ENCODE measurements around the gene CDRT4. TPM values are rescaled to one million over a fixed set of nuclear protein-coding genes. Genes with fewer than 3 reads are reported as not detected.

The CDRT4 gene
- total RNA-seq, 1 experiment from 2014 or later = 6.2 TPM

- no TSS peak for BruUV-seq (replicated peaks)
- Histone ChIP-seq H3K9me3 (ENCODE audit: control insufficient read depth in 1 of 2, insufficient read depth in 1 of 2, low read depth in 1 of 2, low read length in 2 of 2) (no peaks in the 10 kb centered on the region), H3K79me2 (ENCODE audit: insufficient read depth, low read length) (no peaks in the 10 kb centered on the region), H3K27ac (ENCODE audit: low read depth, low read length) (no peak overlapping the region), H3K4me3 (replicated peaks in 1 of 2; ENCODE audit: low read depth in 1 of 2, low read length in 2 of 2) (no peak overlapping the region), H3K9me2 (ENCODE audit: insufficient read depth) (no peaks in the 10 kb centered on the region), H4K20me1 (ENCODE audit: insufficient read depth) (no peaks in the 10 kb centered on the region), H3K4me2 (ENCODE audit: low read length) (no peak overlapping the region), H3K4me1 (ENCODE audit: control insufficient read depth in 1 of 2, insufficient read depth in 2 of 2, low read length in 2 of 2) (no peaks in the 10 kb centered on the region), H3K9ac (ENCODE audit: low read length) (no peak overlapping the region), H3K36me3 (ENCODE audit: control insufficient read depth in 1 of 2, insufficient read depth in 2 of 2, low read length in 2 of 2) (no peaks in the 10 kb centered on the region), H2AFZ (ENCODE audit: low read depth, low read length, poor library complexity, severe bottlenecking) (no peak overlapping the region), H3K27me3 (ENCODE audit: insufficient read depth, low read length) (no peaks in the 10 kb centered on the region)
- intact Hi-C loops (cut with micrococcal nuclease) = no loop called here
- ChIA-PET RAD21 (ENCODE audit: low non-redundant PET in 1 of 2, low total read pairs in 2 of 2, uncharacterized antibody in 2 of 2, unreplicated experiment in 2 of 2) (no interaction called here), CTCF (no interaction called here), POLR2A (no interaction called here)
- no peak for ATAC-seq
- TF ChIP-seq YY1 (IDR thresholded peaks at IDR 0.05; ENCODE audit: extremely low read depth, insufficient replicate concordance, low read depth, low read length) (no peak), EZH2phosphoT487 (IDR thresholded peaks at IDR 0.05; ENCODE audit: borderline replicate concordance) (no peak), TCF7L2 (IDR thresholded peaks at IDR 0.05; ENCODE audit: borderline replicate concordance, extremely low read depth, insufficient read depth, insufficient read length) (no peak), ZNF274 (IDR thresholded peaks at IDR 0.05; ENCODE audit: low read depth, low read length) (no peak), ELF1 (IDR thresholded peaks at IDR 0.05; ENCODE audit: borderline replicate concordance, low read depth) (no peak), JUND (IDR thresholded peaks at IDR 0.05) (no peak), EGR1 (IDR thresholded peaks at IDR 0.05; ENCODE audit: low read depth) (no peak), SP1 (IDR thresholded peaks at IDR 0.05; ENCODE audit: low read depth) (no peak), ATF3 (IDR thresholded peaks at IDR 0.05) (no peak), POLR2AphosphoS5 (IDR thresholded peaks at IDR 0.05; ENCODE audit: low read depth, low read length) (no peak), ZFX (IDR thresholded peaks at IDR 0.05) (no peak), ZBTB33 (IDR thresholded peaks at IDR 0.05; ENCODE audit: extremely low read depth, insufficient replicate concordance, low read length) (no peak), EZH2 (IDR thresholded peaks at IDR 0.05) (no peak), CEBPB (IDR thresholded peaks at IDR 0.05; ENCODE audit: low read depth) (no peak), SIN3A (IDR thresholded peaks at IDR 0.05; ENCODE audit: low read depth) (no peak)
- DNase-seq (ENCODE audit: low read depth, low spot score) = no peak
Measured at GRCh38 chr17:15447928-15448579, 19.4 kb downstream of the CDRT4 start.

Data from HCT116 (cell line).